Measurements from ENCODE around the gene MRPL41.
"Not testable (repeated sequence)": the region's sequence is repeated elsewhere in the genome, so short reads cannot be mapped to it uniquely, and the experiment has no call there.

Gene MRPL41

DNA sequence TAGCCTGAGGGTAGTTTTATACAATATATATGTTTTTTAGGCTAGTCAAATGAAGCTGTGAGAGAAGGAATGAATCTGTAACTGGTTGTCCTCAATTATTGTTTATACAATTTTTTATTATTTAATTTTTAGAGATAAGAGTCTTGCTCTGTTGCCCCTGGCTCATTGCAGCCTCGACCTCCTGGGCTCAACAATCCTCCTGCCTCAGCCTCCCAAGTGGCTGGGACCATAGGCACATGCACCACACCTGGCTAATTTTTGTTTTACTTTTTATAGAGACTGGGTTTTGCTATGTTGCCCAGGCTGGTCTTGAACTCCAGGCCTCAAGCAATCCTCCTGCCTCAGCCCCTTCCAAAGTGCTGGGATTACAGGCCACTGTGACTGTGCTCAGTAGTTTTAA is 2.7 kb downstream of the MRPL41 start:
- DNase-seq, result no peak

DNA sequence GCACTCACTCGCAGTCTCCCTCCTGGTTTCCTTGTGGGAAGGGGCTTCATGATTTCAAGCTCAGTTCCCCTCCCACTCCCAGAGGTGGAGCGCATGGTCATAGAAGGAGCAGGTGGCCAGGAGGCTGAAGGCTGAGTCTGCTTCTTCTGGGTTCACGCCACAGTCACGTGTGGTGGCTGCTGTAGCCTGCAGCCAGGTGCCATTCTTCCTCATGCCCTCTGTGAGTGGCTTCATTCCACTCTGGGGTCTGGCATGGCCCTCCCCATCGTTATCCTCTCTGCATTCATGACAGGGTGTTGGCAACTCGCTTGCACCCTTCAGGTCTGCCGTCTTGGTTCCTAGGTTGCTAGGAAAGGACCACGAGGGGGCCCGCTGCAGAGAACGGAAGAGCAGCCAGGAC is 3.5 kb downstream of the MRPL41 start:
- DNase-seq, result no peak

DNA sequence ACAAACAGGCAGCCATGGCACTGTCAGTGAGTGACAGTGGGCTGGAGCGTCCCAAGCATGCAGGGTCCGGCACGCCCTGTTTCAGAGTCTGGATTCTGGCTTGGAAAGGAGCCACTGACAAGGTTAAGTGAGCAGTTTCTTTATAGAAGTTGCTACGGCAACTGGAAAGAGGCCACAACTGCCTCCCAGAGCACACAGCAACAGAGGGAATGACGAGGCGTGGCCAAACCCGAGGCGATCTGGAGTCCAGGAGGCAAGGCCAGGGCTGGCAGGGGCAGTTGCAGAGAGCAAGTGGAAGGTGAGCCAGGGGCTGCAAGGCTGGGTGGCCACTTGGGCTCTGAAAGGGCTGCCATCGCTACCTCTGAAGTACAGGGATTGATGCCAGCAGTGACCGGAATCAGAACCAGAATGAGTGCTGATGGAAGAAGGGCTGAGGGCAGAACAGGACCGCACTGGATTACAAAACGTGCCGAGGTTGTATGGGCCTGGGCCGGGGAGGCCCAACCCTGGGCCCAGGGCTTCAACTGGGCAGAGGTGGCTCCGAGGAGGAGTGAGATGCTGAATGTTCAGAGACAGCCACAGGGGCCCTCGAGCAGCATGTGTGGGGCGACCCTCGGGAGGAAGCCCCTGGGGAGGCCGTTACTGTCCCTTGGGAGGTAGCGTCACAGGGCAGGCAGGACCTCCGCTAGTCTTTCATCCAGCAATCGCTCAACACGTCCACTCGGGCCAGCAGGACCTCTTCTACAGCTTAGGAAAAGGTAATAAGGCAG is 4.6 kb downstream of the MRPL41 start:
- no peak for DNase-seq

- DNase-seq, result no peak
Observed at GRCh38 chr9:137558127-137558526, 6.4 kb downstream of the MRPL41 start.

DNA sequence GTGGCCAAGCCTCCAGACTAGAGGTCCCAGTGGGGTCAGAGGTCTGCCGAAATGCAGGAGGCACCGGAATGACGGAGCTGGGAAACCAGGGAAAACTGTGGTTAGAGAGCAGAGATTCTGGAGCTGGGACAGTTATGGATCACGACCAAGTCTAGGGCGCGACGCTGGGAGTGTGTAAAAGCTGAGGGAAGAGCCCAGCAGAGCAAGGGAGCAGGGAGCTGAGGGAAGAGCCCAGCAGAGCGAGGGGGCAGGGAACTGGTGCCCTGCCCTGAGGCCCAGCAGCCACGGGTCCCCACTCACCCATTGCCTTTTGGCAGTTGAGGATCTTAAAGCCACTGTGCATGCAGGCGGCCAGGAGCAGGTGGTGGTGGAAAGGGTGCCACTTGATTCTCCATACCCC is 12.5 kb downstream of the MRPL41 start:
- no peak for DNase-seq

GRCh38 chr9:137564817-137565411 is 13.2 kb downstream of the MRPL41 start:
- no peak for DNase-seq

DNA sequence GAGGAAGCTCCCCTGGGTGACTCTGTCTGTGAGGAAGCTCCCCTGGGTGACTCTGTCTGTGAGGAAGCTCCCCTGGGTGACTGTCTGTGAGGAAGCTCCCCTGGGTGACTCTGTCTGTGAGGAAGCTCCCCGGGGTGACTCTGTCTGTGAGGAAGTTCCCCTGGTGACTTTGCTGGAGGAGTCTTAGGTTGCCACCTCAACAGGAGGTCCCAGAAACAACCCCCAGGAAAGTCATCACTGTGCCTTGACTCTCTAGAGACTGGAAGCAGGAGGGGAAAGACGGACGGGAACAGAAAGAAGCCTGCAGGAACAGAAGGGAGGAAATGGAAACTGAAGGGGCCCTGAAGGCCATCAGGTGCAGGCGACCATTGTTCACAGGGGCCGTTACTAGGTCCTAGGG is 16.8 kb downstream of the MRPL41 start:
- DNase-seq, result not testable (repeated sequence)

DNA sequence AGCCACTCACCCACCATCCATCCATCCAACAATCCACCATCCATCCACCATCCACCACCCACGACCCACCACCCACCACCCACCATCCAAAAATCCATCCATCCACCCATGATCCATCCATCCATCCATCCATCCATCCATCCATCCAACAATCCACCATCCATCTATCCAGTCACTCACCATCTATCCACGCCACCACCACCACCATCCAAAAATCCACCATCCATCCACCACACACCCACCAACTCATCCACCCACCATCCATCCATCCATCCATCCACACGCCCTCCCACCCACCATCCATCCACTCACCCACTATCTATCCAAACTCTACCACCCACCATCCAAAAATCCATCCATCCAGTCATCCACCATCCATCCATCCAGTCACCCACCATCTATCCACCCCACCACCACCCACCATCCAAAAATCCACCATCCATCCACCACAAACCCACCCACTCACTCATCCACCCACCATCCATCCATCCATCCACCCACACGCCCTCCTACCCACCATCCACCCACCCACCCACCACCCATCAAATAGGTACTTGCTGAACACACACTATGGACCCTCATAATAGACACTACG is 18.0 kb downstream of the MRPL41 start:
- no peak for DNase-seq

DNA sequence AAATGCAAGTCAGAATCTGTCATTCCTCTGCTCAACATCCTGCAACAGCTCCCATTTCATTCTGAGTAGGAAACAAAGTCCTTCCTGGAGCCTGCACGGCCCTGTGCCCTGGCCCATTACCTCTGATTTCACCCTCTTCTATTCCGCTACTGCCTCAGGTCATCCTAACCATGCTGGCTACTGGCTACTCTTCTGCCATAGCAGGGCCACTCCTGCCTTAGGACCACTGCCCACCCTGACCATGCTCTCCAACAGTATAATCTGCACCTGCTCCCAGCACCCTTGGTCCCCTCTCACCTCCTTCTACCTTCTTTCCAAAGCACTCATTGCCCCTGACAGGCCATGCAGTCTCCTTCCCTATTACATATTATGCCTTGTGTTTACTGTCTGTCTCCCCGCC is 18.9 kb downstream of the MRPL41 start:
- no peak for DNase-seq

DNA sequence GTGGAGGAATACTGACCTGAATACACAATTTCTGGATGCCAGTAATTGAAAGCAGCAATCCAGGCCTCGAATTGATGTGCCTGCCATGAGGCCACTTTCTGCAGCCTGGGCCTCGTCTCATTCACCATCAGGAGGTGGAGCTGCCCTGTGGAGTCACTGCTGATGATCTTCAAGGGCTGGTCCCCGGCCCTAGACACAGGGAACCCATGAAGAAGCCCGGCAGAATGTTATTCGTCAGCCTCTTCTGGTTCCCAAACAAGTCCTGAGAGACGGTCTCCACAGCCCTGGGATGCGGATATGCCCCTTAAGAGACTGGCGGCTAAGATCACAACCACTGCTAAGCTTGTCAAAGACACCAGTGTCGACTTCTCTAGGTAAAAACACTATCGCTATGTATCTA is 22.5 kb downstream of the MRPL41 start:
- no peak for DNase-seq

GRCh38 chr9:137575364-137575715 is 23.7 kb downstream of the MRPL41 start:
- no peak for DNase-seq

- no peak for DNase-seq
Observed at GRCh38 chr9:137575716-137576411, 24.2 kb downstream of the MRPL41 start.

DNA sequence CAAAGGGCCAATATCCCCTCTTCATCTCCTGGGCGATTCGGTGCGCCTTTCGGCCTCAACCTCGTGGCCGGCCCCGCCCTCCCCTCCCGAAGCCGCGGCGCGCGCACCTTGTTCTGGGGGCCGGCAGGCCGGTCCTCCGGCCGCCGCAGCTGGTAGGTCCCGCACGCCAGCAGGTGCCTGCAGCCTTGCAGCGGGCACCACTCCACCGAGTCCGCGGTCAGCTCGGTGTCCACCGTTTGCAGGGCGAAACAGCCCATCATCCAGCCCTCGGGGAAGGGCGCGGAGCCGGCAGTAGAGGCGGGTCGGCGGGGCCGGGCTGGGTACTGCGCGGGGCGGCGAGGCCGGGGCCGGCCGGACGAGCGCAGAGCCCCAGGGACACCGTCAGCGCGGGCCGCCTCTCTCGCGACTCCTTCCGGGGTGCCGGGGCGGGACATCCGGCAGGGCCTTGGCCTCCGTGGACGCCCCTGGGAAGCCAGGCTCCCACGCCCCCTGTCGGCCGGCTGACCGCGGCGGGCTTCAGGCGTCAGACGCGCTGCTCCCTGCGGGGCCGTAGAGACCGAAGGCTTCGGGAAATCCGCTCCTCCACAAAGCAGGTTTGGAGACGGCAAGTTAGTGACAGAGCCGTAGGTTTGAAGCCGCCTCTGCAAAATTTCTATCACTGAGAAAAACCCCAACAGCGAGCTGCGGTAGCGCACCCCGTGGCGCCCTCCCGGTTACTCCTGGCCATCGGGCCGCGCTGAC is 27.0 kb downstream of the MRPL41 start, which contains the start of gene DPH7:
TSS of gene DPH7 (minus strand) at position 408 of the 741 bp plus-strand sequence. CDS start at position 260, 148 bp downstream.
- DNase-seq, result peak; percentile 2

- DNase-seq, result no peak
Observed at GRCh38 chr9:137579259-137579604, 27.6 kb downstream of the MRPL41 start.

DNA sequence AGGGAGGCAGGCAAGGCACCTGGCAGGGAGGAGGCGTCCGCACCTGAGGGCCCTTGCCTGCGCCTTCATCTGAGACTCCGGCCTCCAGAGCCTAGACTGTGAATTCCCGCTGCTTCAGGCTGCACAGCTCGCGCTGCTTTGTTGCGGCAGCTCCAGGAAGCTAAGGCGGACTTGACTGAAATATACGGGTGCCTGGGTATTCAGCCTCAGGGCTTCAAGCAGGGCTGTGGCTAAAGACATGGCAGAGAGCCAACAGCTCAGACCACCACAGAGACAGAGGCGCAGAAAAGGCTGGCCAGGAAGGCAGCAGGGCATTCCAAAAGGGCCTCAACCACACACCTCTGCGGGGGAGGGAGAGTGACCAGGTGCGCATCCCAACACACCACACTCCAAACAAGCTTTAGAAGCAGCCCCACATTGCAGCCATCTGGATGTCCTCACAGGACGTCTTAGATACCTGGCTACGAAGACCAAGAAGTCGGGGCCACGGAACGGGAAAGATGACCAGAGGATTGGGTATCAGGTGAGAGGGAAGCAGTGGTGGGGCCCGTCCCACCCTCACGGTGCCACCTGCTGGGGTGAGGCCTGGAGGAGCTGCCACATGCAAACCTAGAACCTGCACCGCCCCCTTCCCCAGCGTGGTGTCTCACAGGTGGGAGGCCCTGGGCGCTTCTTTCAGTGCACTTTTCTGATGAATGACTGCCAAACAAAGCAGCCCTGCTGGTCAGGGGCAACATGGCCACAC is 28.7 kb downstream of the MRPL41 start:
- no peak for DNase-seq

GRCh38 chr9:137580954-137581322 is 29.3 kb downstream of the MRPL41 start:
- no peak for DNase-seq

DNA sequence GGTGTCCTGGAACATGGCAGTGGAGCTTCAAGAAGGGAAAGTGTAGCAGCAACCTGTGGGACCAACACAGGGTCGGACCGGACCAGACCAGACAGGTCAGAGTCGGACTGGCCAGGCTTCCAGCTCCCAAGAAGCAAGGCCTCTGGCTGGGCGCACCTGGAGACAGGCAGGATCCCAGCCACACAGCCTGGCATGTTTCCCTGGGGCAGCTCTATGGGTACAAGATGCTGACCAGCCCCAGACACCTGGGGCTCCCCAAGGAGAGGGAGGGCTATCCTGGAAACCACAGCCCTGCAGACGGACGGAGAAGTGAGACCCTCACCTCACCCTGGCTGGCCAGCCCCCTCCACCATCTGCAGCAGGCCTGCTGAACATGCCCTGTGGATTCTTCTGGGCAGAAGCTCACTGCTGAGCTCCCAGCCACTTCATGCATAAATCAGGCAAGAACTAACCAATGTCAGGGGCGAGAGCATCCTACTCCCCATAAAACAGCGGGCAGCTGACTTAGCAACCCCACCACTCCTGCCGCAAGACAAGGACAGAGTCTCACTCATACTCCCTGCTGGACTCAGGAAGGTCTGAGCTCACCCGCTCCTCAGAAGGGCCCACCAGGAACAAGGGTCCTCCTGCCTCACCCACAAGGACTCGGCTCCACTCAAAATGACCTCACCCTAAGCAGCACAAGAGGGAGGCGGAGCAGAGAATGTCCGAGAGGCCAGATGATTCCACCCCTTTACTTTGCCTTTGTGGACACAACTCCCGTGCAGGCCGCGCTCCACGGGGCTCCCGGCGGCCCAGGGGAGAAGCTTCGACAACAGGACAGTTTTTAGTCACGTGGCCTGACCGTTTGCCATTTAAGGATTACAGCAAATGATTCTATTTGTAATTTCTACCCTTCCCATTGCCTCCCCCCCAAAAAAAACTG is 29.9 kb downstream of the MRPL41 start:
- DNase-seq, result no peak

DNA sequence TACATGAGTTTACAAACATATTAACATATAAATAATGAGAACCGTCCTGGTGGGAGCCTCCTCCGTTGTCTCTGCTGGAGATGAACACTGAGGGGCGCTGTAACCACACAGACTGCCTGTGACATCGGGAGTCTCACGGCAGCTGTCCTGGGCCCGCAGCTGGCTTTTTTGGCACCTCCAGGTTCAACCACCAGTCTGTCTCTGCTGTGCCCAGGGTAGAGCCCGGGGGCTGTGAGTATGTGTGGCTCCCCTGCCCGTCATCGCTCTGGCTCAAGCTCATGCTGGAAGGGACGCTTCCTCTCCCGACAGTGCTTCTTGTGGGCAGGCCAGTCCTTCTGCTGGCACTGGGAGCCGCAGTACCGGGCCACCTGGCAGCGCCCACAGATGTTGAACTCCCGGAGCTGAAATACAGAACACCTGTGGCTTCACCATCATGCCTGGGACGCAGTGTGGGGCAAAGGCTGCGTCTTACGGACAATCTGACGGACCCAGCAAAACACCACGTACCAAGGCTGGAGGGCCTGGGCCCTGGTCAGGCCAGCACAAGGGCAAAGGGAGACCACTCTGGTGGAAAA is 30.7 kb downstream of the MRPL41 start:
- DNase-seq, result no peak

DNA sequence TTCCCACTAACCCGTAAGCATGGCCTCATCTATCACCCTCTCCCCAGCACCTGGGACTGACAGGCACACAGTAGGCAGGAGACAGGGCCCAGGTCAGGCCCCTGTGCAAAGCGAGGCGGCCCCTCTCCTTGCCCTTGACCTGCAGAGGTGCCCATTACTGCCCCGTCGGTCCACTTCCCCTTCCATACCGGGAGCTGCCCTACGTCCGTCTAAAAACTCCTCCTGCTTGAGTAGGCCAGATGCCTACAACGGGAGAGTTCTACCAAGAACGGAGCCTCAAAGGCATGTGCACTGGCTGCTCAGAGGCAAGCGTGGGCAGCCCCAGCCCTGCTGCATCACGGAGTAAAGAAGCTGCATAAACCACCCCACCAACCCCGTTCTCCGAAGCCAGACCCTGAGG is 31.7 kb downstream of the MRPL41 start:
- no peak for DNase-seq

GRCh38 chr9:137583957-137584356 is 32.3 kb downstream of the MRPL41 start:
- DNase-seq, result no peak

DNA sequence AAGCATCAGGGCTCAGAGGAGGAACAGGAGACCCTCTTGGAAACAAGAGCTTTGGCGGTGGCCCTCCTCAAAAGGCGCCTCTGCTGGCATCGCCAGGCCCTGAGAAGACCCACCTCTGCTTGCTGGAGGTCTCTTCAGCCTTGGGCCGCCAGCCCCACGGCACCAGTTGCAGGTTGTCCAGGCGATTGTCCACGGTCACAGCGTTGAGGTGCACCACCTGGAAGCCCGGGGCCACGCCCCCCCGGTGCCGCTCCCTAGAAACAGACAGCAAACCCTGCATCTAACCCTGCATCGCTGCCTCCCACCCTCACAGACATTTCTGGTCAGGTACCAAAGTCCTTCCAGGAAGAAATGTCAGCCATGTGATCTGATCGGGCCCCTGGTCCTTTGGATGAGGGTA is 35.2 kb downstream of the MRPL41 start:
- DNase-seq, result no peak
